Activated CD4-positive, alpha-beta T cell treated with anti-CD3 and anti-CD28 coated beads, Interleukin-2, amount 10 ng/mL, durations not matched to agents 7 days and 5 days (primary cell): ENCODE results near the gene SPATA4. TPM values are rescaled to one million over a fixed set of nuclear protein-coding genes. Genes with fewer than 3 reads are reported as not detected.
"Not testable (repeated sequence)": the region's sequence is repeated elsewhere in the genome, so short reads cannot be mapped to it uniquely, and the experiment has no call there.

Source experiments
- CTCF ChIA-PET: fragments of 350-600 bp; sonication (Branson Sonifier 250); formaldehyde crosslinking; loops from one replicate; lab custom pipeline; 2021; ENCODE audit warnings: antibody characterized with exemption; lab: Charles Lee
- POLR2A ChIA-PET: fragments of 350-600 bp; sonication (Branson Sonifier 250); formaldehyde crosslinking; loops from one replicate; lab custom pipeline; 2021; ENCODE audit warnings: antibody characterized with exemption; lab: Charles Lee
- DNase-seq: peaks from one replicate; pipeline ENCODE4 v3.0.0-alpha.2; 2020
- H3K27ac Mint-ChIP-seq: one replicate; pipeline ENCODE4 v1.8.0; 2021; ENCODE audit warnings: mild to moderate bottlenecking, moderate library complexity, mixed read lengths
- H3K27me3 Mint-ChIP-seq: one replicate; pipeline ENCODE4 v1.8.0; 2021; ENCODE audit warnings: mixed read lengths
- H3K36me3 Mint-ChIP-seq: one replicate; pipeline ENCODE4 v1.8.0; 2021; ENCODE audit warnings: low read depth, mixed read lengths
- H3K4me1 Mint-ChIP-seq: one replicate; pipeline ENCODE4 v1.8.0; 2021; ENCODE audit warnings: mixed read lengths
- H3K4me3 Mint-ChIP-seq: one replicate; pipeline ENCODE4 v1.8.0; 2021; ENCODE audit warnings: mild to moderate bottlenecking, moderate library complexity, mixed read lengths
- H3K9me3 Mint-ChIP-seq: one replicate; pipeline ENCODE4 v1.8.0; 2021; ENCODE audit warnings: mixed read lengths
- total RNA-seq, 2 experiments: library from RNA; stranded (reverse); gene quantifications; one replicate each; pipeline ENCODE4 v1.2.3, GENCODE V29; 2021

Gene SPATA4
- not detected for total RNA-seq

GRCh38 chr4:176195184-176195978 is at the start of gene SPATA4:
Gene SPATA4 (minus strand): TSS chr4:176195585. CDS start chr4:176195562, 23 bp downstream.
- peaks cover 58% of the 10 kb centered on the region for H3K27me3 Mint-ChIP-seq
- CTCF ChIA-PET: interaction anchor here (1.7 kb wide), 1 partner anchor 15 kb away, joined by 5 read pairs; no protein-coding TSS in a partner anchor
- DNase-seq: peak; percentile 92

GRCh38 chr4:176242764-176243347 is 47.5 kb upstream of the SPATA4 start:
- ChIA-PET POLR2A (interaction anchor here (0.6 kb wide), 1 partner anchor 76 kb away, joined by 5 read pairs; no protein-coding TSS in a partner anchor), CTCF (no interaction called here)
- Mint-ChIP-seq H3K27me3 (no peaks in the 10 kb centered on the region), H3K4me3 (no peak overlapping the region), H3K27ac (no peak overlapping the region), H3K4me1 (no peaks in the 10 kb centered on the region), H3K36me3 (no peaks in the 10 kb centered on the region), H3K9me3 (no peaks in the 10 kb centered on the region)
- DNase-seq: no peak

More at GRCh38 chr4:176195184-176195978, at the start of gene SPATA4:
- POLR2A ChIA-PET: interaction anchor here (0.9 kb wide), 1 partner anchor 13 kb away, joined by 4 read pairs; no protein-coding TSS in a partner anchor
- peaks cover 2% of the 10 kb centered on the region for H3K36me3 Mint-ChIP-seq
- peak within 1 kb of the TSS; percentile 76 for H3K27ac Mint-ChIP-seq
- H3K9me3 Mint-ChIP-seq: no peaks in the 10 kb centered on the region
- peaks cover 12% of the 10 kb centered on the region for H3K4me1 Mint-ChIP-seq
- H3K4me3 Mint-ChIP-seq: peak within 1 kb of the TSS; percentile 74

GRCh38 chr4:176241703-176242102 is 46.3 kb upstream of the SPATA4 start:
- Mint-ChIP-seq H3K27ac (no peak overlapping the region), H3K4me1 (no peaks in the 10 kb centered on the region), H3K36me3 (no peaks in the 10 kb centered on the region), H3K27me3 (no peaks in the 10 kb centered on the region), H3K9me3 (no peaks in the 10 kb centered on the region), H3K4me3 (no peak overlapping the region)
- ChIA-PET POLR2A (no interaction called here), CTCF (no interaction called here)
- DNase-seq: no peak

- no peak overlapping the region for H3K27ac Mint-ChIP-seq
- H3K4me1 Mint-ChIP-seq: no peaks in the 10 kb centered on the region
- DNase-seq: no peak
- peaks cover 3% of the 10 kb centered on the region for H3K27me3 Mint-ChIP-seq
- ChIA-PET CTCF (no interaction called here), POLR2A (no interaction called here)
- no peak overlapping the region for H3K4me3 Mint-ChIP-seq
- H3K36me3 Mint-ChIP-seq: no peaks in the 10 kb centered on the region
- H3K9me3 Mint-ChIP-seq: no peaks in the 10 kb centered on the region
Observed at GRCh38 chr4:176238826-176239225, 43.4 kb upstream of the SPATA4 start.

- DNase-seq: no peak
- Mint-ChIP-seq H3K27me3 (peaks cover 4% of the 10 kb centered on the region), H3K4me1 (no peaks in the 10 kb centered on the region), H3K36me3 (no peaks in the 10 kb centered on the region), H3K27ac (no peak overlapping the region), H3K4me3 (no peak overlapping the region), H3K9me3 (no peaks in the 10 kb centered on the region)
- POLR2A ChIA-PET: no interaction called here
- CTCF ChIA-PET: no interaction called here
Observed at GRCh38 chr4:176238157-176238610, 42.8 kb upstream of the SPATA4 start.

GRCh38 chr4:176236946-176237345 is 41.6 kb upstream of the SPATA4 start:
- ChIA-PET POLR2A (no interaction called here), CTCF (no interaction called here)
- Mint-ChIP-seq H3K4me3 (no peak overlapping the region), H3K9me3 (no peaks in the 10 kb centered on the region), H3K4me1 (no peaks in the 10 kb centered on the region), H3K36me3 (no peaks in the 10 kb centered on the region), H3K27me3 (peaks cover 6% of the 10 kb centered on the region), H3K27ac (no peak overlapping the region)
- no peak for DNase-seq

GRCh38 chr4:176230836-176231235 is 35.5 kb upstream of the SPATA4 start:
- POLR2A ChIA-PET: interaction anchor here (0.7 kb wide), 1 partner anchor 55 kb away, joined by 3 read pairs; no protein-coding TSS in a partner anchor
- H3K4me1 Mint-ChIP-seq: no peaks in the 10 kb centered on the region
- peaks cover 4% of the 10 kb centered on the region for H3K27me3 Mint-ChIP-seq
- CTCF ChIA-PET: no interaction called here
- H3K9me3 Mint-ChIP-seq: no peaks in the 10 kb centered on the region
- no peaks in the 10 kb centered on the region for H3K36me3 Mint-ChIP-seq
- no peak overlapping the region for H3K4me3 Mint-ChIP-seq
- no peak for DNase-seq
- no peak overlapping the region for H3K27ac Mint-ChIP-seq

- CTCF ChIA-PET: interaction anchor here (0.6 kb wide), 1 partner anchor 78 kb away, joined by 4 read pairs; no protein-coding TSS in a partner anchor
- no peak overlapping the region for H3K4me3 Mint-ChIP-seq
- no peaks in the 10 kb centered on the region for H3K36me3 Mint-ChIP-seq
- POLR2A ChIA-PET: no interaction called here
- H3K27ac Mint-ChIP-seq: no peak overlapping the region
- H3K27me3 Mint-ChIP-seq: peaks cover 4% of the 10 kb centered on the region
- H3K4me1 Mint-ChIP-seq: no peaks in the 10 kb centered on the region
- no peak for DNase-seq
- no peaks in the 10 kb centered on the region for H3K9me3 Mint-ChIP-seq
Observed at GRCh38 chr4:176229645-176230044, 34.3 kb upstream of the SPATA4 start.

GRCh38 chr4:176226736-176227135 is 31.4 kb upstream of the SPATA4 start:
- DNase-seq: no peak
- Mint-ChIP-seq H3K36me3 (no peaks in the 10 kb centered on the region), H3K27ac (no peak overlapping the region), H3K27me3 (no peaks in the 10 kb centered on the region), H3K9me3 (no peaks in the 10 kb centered on the region), H3K4me1 (no peaks in the 10 kb centered on the region), H3K4me3 (no peak overlapping the region)
- ChIA-PET POLR2A (no interaction called here), CTCF (no interaction called here)

- no peaks in the 10 kb centered on the region for H3K4me1 Mint-ChIP-seq
- ChIA-PET POLR2A (no interaction called here), CTCF (no interaction called here)
- no peak for DNase-seq
- no peaks in the 10 kb centered on the region for H3K36me3 Mint-ChIP-seq
- H3K27ac Mint-ChIP-seq: no peak overlapping the region
- no peak overlapping the region for H3K4me3 Mint-ChIP-seq
- H3K9me3 Mint-ChIP-seq: no peaks in the 10 kb centered on the region
- H3K27me3 Mint-ChIP-seq: no peaks in the 10 kb centered on the region
Observed at GRCh38 chr4:176223561-176223960, 28.2 kb upstream of the SPATA4 start.

- H3K36me3 Mint-ChIP-seq: no peaks in the 10 kb centered on the region
- CTCF ChIA-PET: no interaction called here
- no peak for DNase-seq
- no peaks in the 10 kb centered on the region for H3K9me3 Mint-ChIP-seq
- H3K27me3 Mint-ChIP-seq: no peaks in the 10 kb centered on the region
- POLR2A ChIA-PET: no interaction called here
- H3K27ac Mint-ChIP-seq: no peak overlapping the region
- H3K4me1 Mint-ChIP-seq: no peaks in the 10 kb centered on the region
- no peak overlapping the region for H3K4me3 Mint-ChIP-seq
Observed at GRCh38 chr4:176222149-176222548, 26.8 kb upstream of the SPATA4 start.

- no peaks in the 10 kb centered on the region for H3K4me1 Mint-ChIP-seq
- no peaks in the 10 kb centered on the region for H3K36me3 Mint-ChIP-seq
- CTCF ChIA-PET: no interaction called here
Observed at GRCh38 chr4:176217510-176217909, 22.1 kb upstream of the SPATA4 start.

GRCh38 chr4:176212351-176212750 is 17.0 kb upstream of the SPATA4 start:
- H3K9me3 Mint-ChIP-seq: not testable (repeated sequence)

More at GRCh38 chr4:176217510-176217909, 22.1 kb upstream of the SPATA4 start:
- DNase-seq: no peak
- H3K9me3 Mint-ChIP-seq: no peaks in the 10 kb centered on the region
- H3K27me3 Mint-ChIP-seq: peaks cover 2% of the 10 kb centered on the region
- POLR2A ChIA-PET: no interaction called here
- H3K4me3 Mint-ChIP-seq: no peak overlapping the region
- H3K27ac Mint-ChIP-seq: no peak overlapping the region

More at GRCh38 chr4:176212351-176212750, 17.0 kb upstream of the SPATA4 start:
- H3K4me3 Mint-ChIP-seq, H3K27ac Mint-ChIP-seq, H3K4me1 Mint-ChIP-seq, H3K36me3 Mint-ChIP-seq, DNase-seq, POLR2A ChIA-PET: not testable (repeated sequence)
- peaks cover 16% of the 10 kb centered on the region for H3K27me3 Mint-ChIP-seq
- CTCF ChIA-PET: interaction anchor here (0.6 kb wide), 1 partner anchor 627 kb away, joined by 3 read pairs; no protein-coding TSS in a partner anchor
